Measurements from ENCODE around the gene SLC25A3. TPM values are rescaled to one million over a fixed set of nuclear protein-coding genes. Genes with fewer than 3 reads are reported as not detected.
A peak's percentile ranks its signal among the peaks of the same experiment; 100 is the strongest.

The SLC25A3 gene
- 815 and 894 TPM in 2 replicates for total RNA-seq

DNA sequence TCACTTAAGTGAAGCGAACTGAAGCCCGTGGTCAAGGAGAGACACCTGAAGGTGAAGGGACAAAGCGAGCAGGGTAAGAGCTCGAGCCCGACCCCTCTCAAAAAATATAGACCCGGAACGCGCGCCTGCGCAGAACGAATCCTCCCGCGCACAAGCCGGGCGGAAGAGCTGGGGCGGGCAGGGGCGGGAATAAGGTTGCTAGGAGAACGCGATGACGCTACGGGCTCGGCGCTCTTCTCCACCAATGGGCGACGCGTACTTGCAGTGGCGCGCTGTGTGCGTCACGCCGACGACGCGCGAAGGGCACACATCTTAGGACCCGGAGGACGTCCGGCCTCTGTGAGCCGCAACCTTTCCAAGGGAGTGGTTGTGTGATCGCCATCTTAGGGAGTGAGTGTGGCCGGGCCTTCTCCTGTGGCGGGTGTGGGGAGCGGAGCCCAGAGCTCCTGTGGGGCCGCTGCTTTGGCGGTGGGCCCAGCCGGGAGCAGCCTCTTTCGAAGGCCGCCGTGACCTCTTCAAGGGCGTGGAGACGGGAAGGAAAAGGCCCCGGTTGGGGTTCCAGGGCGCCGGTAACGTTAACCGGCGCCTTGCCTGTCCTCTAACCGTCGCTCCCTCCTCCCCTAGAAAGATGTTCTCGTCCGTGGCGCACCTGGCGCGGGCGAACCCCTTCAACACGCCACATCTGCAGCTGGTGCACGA, at the start of gene SLC25A3:
SLC25A3 (plus strand) TSS at position 336 of the 699 bp plus-strand sequence; CDS start at position 629, 293 bp downstream.

GRCh38 chr12:98644712-98645571, 51.5 kb downstream of the SLC25A3 start, which contains the start of the genes APAF1 and IKBIP:
TSS of gene APAF1 (plus strand) at chr12:98645290. CDS start at chr12:98648360, 3,070 bp downstream.
TSS of gene IKBIP (minus strand) at chr12:98644788. CDS start at chr12:98644701, 87 bp downstream.

Small RNAs within 50 kb of the gene (small RNA-seq; reads per million reads assigned to genes)
- 22.4 reads per million, percentile 97 among the genes with 10 or more reads in this experiment for gene SNORA53 (ENCODE audit: low replicate concordance)

Other genes with a start within 250 kb of the SLC25A3 start
- 39.2 and 169 TPM in 2 replicates for gene TMPO, start 78.1 kb upstream of the SLC25A3 start, total RNA-seq
- 50.6 and 91.5 TPM in 2 replicates for gene IKBIP, start 51.1 kb downstream of the SLC25A3 start, total RNA-seq
- gene APAF1, start 51.6 kb downstream of the SLC25A3 start, total RNA-seq: 10.3 and 31.8 TPM in 2 replicates

All from placental pericyte (primary cell).